ENCODE data around the gene RGMA. TPM values are rescaled to one million over a fixed set of nuclear protein-coding genes. Genes with fewer than 3 reads are reported as not detected.

RGMA gene
- polyA plus RNA-seq (2013, experiment 1 of 2; ENCODE audit: insufficient read length) = 4.5 TPM
- 8.5 TPM for polyA plus RNA-seq (2013, experiment 2 of 2; ENCODE audit: insufficient read length)

DNA sequence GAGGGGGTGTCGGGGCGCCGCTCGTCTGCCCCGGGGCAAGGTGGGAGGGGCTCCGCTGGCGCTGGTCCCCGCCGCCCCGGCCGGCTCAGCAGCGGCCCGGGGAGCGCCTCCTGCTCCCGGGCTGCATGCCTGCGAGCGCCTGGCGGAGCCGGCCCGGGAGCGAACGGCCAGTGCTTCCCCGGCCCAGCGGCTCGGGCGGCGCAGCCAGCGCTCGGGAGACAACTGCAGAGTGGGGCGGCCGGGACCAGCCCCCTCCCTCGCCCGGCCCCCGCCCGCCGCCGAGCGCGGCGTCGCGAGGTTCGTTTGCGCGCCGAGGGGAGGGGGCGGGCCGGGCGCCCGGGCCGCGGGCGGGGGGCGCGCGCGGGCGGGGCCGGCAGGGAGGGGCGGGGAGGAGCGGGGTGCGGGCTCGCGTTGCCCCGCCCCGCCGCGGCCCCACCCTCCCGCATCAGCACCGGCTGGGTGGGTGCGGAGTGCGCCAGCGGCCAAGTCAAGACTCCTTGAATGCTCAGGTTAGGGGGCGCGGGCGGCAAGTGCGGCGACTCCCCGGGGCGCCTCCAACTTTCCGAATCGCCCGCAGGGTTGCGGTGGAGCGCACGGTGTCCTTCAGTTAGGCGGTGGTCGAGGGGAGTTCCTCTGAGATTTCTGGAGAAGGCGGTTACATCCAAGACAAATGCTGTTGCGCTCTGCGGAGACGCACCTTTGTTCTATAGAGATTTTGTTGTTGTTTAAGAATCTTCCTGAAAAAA is at the start of gene RGMA:
RGMA (minus strand) TSS at position 231 of the 746 bp plus-strand sequence. CDS start 279 bp downstream, outside the sequence.
- DNase-seq = peak; percentile 9

DNA sequence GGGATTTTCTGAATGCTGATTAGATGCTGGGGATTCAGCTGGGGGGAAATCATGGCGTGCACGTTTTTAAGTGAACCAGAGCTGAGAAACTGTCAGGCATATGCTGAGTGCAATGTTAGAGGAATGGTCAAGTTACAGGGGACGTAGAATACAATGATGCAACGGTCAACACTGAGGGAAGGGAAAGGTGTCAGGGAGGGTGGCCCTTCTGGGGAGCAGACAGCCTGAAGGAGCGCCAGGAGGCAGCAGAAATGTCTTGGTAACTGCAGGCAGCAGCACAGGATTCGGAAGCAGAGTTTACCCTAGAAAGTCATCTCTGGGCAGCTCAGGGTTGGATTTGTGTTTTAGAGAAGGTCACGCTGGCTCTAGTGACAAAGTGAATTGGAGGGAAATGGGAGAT is 47.6 kb upstream of the RGMA start:
- no peak for DNase-seq

DNA sequence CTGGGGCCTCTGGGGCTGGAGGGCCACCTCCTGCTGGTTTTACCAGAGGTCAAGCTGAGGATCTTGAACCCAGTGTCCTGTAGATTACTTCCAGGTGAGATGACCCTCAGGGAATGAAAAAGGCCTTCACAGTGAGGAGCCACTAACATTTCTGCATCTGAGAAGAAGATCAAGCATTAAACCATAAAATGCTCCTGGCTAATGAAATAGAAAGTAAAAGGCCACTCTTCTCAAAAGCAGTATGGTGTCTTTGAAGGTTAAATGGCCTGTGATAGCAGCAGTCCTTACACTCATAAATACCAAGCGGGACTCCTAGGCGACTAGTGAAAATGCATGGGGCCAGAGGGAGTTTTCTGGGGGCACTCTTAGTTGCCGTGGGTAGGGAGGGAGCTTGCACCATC is 47.0 kb upstream of the RGMA start:
- no peak for DNase-seq

GRCh38 chr15:93135459-93135858 is 46.4 kb upstream of the RGMA start:
- DNase-seq = no peak

DNA sequence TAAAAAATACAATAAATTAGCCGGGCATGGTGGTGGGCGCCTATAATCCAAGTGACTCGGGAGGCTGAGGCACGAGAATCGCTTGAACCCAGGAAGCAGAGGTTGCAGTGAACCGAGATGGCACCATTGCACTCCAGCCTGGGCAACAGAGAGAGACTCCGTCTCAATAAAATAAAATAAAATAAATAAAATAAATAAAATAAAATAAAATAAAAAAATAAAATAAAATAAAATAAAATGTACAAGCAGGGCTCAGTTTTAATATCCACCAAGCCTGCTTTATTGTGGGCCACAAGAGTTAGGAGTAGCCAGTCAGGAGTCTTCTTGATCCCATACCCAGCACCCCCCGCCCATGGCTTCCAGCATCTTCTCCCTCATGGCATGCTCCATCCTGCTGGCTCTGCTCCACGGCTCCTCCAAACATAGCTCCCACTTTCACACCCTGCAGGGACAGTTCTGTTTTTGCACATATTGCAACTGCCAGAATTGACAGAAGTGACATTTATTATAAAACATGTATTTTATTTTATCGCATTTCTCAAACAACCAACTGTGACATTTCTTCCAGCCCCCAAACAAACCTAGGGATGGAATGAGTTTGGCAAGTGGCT is 42.6 kb upstream of the RGMA start:
- no peak for DNase-seq

GRCh38 chr15:93129702-93130488 is 40.9 kb upstream of the RGMA start:
- no peak for DNase-seq

GRCh38 chr15:93127286-93127685 is 38.3 kb upstream of the RGMA start:
- DNase-seq = no peak

GRCh38 chr15:93126599-93126998 is 37.6 kb upstream of the RGMA start:
- no peak for DNase-seq

DNA sequence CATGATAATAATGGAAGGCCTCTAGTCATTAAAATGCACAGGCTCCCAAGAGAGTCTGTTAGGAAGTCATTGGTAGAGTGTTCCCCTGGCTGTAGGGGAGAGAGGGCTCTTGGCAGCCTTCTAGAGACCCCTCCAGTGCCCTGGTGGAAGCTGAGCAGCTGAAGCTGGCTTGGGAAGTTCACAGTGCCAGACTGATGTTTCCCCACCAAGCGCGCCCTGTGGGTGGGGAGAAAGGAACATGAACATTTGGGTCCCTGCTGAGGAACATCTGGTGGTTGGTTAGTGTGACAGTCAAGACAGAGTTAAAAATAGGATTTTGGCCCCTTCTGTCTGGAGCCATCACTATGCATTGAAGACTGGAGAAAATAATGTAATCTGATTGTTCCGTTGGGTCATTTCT is 37.1 kb upstream of the RGMA start:
- no peak for DNase-seq

DNA sequence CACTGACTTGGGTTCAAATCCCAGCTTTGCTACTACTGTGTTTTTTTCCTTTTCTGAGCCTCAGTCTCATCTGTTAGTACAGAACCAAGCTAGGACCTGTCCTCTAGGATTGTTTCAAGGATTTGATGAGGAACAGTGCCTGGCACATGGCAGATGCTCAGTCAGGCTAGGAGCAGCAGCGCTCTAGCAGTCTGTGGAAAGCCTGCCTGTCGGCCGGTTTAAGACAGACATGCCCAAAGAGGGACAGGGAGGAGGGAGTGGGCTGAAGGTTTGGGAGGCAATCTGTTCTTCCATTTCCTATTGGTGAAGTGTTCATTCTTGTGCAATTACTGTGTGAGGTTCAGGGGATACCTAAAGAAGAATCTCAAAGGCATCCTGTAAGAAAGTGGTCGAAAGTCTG is 35.1 kb upstream of the RGMA start:
- DNase-seq = no peak

GRCh38 chr15:93121973-93122910 is 33.2 kb upstream of the RGMA start:
- DNase-seq = peak; percentile 28

DNA sequence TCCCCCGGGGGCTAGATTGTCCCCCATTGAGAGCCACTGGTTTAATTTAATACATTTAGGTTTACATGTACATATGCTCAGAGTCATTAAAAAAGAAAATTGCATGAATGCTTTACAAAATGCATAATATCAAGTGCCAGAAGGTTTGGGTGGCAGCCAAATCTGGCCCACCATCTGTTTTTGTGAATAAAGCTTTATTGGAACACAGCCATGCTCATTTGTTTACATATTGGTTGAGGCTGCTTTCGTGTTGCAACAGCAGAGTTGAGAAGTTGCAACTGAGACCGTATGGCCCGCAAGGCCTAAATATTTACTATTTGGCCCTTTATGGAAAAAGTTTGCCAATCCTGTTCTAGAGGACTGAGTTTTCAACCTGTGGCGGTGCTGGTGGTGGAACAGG is 32.1 kb upstream of the RGMA start:
- no peak for DNase-seq

- DNase-seq = no peak
Measured at GRCh38 chr15:93118904-93119303, 29.9 kb upstream of the RGMA start.

- DNase-seq = no peak
Measured at GRCh38 chr15:93111451-93111850, 22.4 kb upstream of the RGMA start.

GRCh38 chr15:93110502-93111040 is 21.6 kb upstream of the RGMA start:
- DNase-seq = no peak

- no peak for DNase-seq
Measured at GRCh38 chr15:93109336-93110102, 20.5 kb upstream of the RGMA start.

DNA sequence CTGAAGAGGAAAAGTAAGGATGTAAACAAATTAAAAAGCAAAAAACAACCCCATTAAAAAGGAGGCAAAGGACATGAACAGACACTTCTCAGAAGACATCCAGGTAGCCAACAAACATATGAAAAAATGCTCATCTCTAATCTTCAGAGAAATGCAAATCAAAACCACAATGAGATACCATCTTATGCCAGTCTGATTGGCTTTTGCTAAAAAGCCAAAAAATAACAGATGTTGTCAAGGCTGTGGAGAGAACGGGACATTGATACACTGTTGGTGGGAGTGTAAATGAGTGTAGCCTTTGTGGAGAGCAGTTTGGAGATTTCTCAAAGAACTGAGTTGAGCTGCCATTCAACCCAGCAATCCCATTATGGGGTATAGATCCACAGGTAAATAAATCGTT is 18.6 kb upstream of the RGMA start:
- DNase-seq = no peak

DNA sequence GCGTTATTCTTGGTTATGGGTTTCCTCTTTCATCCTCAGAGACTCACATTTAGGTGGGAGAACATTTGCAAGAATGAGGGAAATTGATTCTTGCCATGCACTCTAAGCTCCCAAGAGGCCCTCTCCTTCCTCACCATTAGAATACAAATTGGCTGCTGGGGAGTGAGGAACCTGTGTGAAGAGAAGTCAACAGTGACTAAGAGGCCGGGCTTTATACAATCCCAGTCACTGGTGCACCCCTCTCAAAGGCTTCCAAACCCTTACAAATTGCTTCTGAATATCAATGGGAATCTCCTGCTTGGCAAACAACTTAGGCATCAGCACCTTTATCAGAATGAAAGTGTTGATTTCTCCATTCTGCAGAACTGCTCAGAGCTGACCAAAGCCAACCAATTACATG is 16.5 kb upstream of the RGMA start:
- no peak for DNase-seq

DNA sequence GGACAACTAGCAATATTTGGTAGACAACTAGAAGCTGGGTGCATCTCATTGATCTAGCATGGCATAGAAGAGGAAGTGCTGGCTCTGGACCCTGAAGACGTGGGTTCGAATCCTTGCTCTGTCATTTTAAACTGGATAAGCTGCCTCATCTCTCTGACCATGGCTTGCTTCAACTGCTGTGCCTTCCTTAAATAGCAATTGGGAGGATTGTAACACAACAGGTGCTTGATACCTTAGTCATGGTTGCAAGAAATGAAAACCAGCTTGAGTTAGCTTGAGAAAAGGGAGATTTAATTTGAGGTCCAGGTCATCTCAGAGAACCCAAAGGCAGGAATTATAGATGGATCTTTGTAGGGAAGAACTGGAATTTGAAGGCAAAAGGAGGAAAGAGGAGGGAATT is 14.8 kb upstream of the RGMA start:
- no peak for DNase-seq

GRCh38 chr15:93102211-93102610 is 13.2 kb upstream of the RGMA start:
- no peak for DNase-seq

- DNase-seq = no peak
Measured at GRCh38 chr15:93093765-93094164, 4.8 kb upstream of the RGMA start.

All from fibroblast of skin of back (primary cell).